LNCAP (cell line): ENCODE data around the gene LMNA.

Experiments used
- CTCF ChIP-seq: fragments of 450-650 bp; IDR thresholded peaks from 2 replicates; pipeline ENCODE4 v1.5.1; 2017; ENCODE audit warnings: mild to moderate bottlenecking

Gene LMNA

GRCh38 chr1:156079762-156080161, 34.7 kb upstream of the LMNA start:
- TF ChIP-seq CTCF, result no peak

- no peak for TF ChIP-seq CTCF
Measured at GRCh38 chr1:156080241-156080862, 34.2 kb upstream of the LMNA start.

DNA sequence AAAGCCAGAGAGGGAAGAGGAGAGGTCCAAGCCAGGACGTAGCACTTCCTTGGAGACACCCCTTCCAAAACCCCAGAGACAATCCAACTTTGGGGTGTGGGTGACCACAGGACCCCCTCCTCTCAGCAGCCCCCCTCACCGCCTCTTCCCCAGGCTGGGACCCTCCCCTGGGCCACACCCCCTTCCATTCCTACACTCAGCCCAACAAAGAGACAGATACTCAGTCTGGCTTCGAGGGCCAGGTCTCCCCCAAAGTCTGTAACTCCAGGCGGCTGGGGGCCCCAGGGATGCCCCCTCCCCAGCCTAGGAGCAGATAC, 33.7 kb upstream of the LMNA start:
- TF ChIP-seq CTCF, result no peak

GRCh38 chr1:156081180-156081916, 33.2 kb upstream of the LMNA start:
- no peak for TF ChIP-seq CTCF

DNA sequence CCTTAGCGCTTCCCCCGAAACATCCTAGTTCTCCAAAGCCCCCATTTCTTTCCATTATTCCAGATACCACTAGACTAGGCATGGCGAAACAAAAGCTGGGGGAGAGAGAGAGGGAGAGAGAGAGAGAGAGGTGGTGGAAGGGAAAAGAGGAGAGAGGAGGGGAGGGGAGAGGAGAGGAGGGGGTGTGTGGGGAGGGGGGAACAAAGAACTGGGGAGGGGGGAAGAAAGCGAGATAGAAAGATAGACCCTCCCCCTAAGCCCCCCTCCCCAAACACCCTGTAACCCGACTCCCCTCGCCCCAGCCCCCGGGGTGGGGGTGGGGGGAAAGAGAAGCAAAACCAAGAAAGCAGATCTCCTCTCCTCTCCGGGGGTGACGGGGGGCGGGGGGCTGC, 32.6 kb upstream of the LMNA start:
- no peak for TF ChIP-seq CTCF

DNA sequence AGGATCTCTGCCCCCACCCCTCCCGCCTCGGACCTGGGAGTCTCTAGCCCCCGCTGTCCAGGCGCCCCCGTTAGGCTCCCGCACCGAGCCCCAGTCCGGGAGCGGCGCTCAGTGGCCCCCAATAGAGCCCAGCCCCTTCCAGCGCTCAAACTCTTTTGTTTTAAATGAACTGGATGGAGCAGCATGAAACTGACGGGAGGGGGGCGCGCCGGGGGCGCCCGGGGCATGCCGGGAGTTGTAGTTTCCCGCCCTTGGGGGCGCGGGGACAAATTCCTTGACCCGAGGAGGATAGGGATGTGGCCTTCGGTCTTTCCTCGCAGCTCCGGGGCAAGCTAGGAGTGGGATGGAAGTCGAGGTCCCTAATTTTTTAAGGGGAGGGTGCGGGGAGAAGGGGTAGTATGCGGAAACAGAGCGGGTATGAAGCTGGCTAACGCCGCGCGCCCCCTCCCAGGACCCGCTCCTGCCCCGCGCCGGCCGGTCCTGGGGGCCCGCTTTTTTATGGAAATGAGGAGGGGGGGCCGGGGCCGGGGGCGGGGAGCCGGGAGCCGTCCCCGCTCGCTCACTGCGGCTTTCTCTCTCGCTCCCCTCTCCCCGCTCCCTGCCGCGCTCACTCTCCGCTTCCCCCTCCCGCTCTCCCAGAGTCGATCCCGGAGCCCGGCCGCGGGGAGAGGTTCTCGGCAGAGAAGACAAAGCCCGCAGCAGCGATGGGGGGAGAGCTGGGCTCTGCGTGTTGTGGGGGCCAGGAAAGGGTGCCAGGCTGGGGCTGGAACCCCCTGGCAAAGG, 32.0 kb upstream of the LMNA start, which contains the start of gene MEX3A:
Gene MEX3A, minus strand, starts transcription at position 157 of the 783 bp plus-strand sequence. CDS start 467 bp downstream, outside the sequence.
- TF ChIP-seq CTCF, result no peak

GRCh38 chr1:156083800-156084790, 30.4 kb upstream of the LMNA start:
- TF ChIP-seq CTCF, result no peak
